Measurements from ENCODE around the gene CLDN19.
"Not testable (repeated sequence)": the region's sequence is repeated elsewhere in the genome, so short reads cannot be mapped to it uniquely, and the experiment has no call there.

Gene CLDN19

DNA sequence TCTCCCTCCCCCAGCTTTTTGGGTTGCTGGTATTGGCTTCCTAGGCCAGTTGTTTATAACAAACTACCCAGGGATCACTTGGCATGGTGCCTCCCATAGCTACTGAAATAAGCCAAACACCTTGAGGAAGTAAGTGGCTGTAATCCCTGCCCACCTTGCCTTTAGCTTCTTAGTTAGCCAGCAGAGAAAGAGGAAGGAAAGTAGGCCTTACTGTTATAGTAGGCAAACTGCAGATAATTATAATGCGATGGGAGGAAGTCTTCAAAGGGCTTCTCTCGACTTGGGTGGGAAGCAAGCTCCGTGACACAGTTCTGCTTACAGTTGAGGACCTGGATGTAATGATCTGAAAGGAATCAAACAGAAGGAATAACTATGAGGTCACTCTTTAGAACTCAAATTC, 18.6 kb upstream of the CLDN19 start:
- DNase-seq: no peak

GRCh38 chr1:42757892-42758275, 17.8 kb upstream of the CLDN19 start:
- DNase-seq: no peak

DNA sequence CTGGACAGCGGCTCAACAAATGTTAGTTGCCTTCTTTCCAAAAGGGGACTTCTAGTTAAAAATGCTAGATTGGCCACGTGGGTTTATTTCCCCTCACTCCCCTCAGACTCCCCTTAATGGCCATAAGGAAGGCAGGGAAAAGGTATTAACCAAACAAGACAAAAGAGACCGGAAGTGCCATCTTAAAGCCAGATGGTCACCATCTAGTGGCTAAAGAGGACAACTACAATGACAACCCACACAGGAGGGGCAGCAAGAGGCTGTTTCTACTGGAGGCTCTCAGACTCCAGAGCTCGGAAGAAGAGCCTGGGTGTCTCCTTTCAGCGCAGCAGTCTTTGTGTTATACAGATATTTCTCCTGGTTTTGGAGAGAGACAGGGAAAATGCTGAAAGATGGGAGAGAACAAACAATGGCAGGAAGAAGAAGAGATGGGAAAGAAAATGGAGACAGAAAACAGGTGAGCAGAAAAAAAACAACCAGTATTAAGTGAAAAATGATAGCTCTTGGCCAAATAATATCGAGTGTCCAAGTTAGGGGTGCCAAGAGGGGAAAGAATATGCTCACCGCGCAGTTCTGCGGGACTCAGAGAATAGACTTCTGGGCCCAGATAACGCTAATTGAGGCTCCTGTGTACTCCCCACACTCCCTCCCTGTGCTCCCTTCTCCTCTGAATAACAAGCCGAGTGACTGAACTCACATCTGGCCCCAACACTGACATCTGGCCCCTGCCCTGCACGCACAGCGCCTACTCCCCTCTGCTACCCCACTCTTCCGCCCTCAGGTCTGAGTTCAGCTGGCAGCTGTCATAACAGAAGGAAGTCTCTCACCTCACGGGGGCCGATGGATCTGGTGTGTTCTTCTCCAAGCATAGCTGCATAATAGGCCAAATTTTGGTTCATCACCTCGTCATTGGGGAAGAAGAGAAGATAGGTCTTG, 17.2 kb upstream of the CLDN19 start:
- DNase-seq: no peak

DNA sequence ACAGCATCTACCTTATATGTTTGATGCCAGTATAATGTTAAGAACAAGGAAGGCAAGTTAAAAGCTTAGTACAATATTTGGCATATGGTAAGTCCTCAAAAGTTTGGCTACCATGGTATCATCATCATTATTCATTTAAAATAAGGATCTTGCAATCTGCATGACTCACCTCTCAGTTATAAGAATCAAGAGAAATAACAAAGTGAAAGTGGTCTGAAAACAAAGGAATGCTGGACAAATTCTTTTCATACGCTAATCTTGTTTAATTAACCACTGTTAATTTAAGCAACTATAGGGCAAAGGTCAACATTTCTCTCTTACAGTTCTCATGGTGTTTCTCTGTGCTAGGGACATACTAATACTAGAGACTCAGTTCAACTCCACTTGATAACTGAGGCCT, 13.0 kb upstream of the CLDN19 start:
- DNase-seq: no peak

GRCh38 chr1:42752284-42752683, 12.2 kb upstream of the CLDN19 start:
- DNase-seq: no peak

DNA sequence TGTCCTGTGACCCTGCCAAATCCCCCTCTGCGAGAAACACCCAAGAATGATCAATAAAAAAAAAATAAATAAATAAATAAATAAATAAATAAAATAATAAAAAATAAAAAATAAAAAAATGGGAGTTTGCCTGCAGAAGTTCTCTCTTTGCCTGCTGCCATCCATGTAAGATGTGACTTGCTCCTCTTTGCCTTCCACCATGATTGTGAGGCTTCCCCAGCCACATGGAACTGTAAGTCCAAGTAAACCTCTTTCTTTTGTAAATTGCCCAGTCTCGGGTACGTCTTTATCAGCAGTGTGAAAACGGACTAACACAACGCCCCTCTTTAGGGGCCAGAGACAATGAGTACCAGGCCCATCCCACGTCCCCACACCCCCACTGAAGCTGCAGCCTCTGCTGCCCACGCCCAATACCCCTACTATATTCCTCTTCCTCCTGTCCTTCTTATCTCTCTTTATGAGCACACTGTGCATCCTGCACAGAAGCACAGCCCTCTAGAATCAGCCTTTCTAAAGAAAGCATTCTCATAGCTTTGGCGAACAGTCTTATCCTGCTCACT, 11.6 kb upstream of the CLDN19 start:
- DNase-seq: not testable (repeated sequence)

GRCh38 chr1:42750041-42750440, 10.0 kb upstream of the CLDN19 start:
- no peak for DNase-seq

GRCh38 chr1:42748461-42749410, 8.7 kb upstream of the CLDN19 start:
- DNase-seq: no peak

GRCh38 chr1:42748021-42748420, 8.0 kb upstream of the CLDN19 start:
- no peak for DNase-seq

GRCh38 chr1:42747125-42747524, 7.1 kb upstream of the CLDN19 start:
- DNase-seq: peak; percentile 61

DNA sequence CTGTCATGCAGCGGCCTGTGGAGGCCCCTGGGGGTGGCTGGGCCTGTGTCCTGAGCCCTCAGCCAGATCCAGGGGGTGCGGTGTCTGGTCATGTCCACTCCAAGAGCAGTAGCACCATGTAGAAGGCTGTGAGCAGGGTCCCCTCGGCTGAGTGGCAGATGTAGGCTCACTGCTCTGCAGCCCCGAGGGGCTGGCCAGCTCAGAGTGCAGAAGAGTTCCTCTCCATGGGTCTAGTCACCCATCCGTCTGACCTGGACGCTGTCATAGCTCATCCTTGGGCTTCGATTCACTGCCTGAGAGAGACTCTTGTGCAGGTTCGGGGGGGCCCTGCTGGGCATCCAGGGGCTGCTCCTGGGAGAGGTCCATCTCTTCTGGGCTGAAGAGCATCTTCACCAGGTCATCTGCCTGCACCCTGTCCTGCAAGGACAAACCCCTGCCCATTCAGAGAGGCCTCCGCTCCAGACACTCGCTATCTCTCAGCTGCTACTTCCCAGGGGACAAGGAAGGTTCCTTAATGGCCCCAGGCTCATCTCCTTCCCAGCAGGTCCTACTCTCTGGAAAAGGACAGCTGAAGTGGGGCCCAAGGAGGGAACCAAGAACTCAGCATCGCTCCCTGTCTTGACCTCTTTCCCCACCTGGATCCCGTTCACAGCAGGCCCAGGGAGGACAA, 6.5 kb upstream of the CLDN19 start:
- DNase-seq: no peak

DNA sequence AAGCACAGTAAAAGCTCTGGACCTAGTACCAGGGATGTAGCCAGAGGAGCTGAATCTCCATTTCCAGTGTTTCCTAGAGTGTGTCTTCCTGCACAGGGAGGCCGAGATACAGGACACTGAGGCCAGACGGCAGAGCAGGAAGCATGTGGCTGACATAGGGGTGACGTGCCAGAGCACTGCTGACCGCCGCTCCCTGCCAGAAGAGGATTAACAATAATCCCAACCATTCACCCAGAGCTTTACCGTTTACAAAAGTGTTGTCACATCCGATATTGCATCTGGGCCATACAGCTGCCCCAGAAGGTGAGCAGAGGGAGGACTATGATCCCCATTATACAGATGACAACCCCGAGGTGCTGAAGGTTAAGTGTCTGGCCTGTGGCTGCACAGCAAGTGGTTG, 5.8 kb upstream of the CLDN19 start:
- no peak for DNase-seq

DNA sequence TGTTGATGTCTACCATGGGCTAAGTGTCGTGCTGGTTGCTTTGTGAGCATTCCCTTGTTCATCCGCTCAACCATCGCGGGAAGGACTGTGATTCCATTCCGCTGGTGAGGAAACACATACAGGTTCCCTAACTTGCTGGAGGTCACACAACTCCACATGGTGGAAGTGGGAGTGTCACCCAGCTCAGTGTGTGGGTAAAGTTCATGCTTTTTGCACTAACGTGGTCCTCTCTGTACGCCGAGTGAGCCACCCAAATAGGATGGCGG, 4.0 kb upstream of the CLDN19 start:
- DNase-seq: no peak

- DNase-seq: no peak
Observed at GRCh38 chr1:42743317-42744147, 3.5 kb upstream of the CLDN19 start.

- DNase-seq: no peak
Observed at GRCh38 chr1:42742617-42743316, 2.7 kb upstream of the CLDN19 start.

DNA sequence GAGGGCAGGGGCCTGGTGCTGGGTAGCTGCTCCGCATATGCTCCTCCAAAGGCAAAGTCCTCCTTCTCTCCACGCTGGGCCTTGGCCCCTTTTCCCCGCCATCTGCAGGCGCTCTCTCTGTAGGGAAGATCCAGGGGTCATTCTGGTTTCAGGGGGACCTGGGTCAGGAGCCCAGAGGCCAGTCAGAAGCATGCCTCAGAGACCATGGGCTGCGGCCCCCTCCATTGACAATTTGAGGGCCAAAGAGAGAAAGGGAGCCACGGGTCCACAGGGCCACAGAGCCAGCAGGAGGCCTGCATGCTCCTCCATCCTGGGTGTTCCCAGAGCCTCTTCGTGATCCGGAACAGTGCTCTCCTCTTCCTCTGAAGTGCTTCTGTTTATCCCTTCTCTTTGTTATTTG, 2.1 kb upstream of the CLDN19 start:
- DNase-seq: no peak

GRCh38 chr1:42741706-42742105, 1.7 kb upstream of the CLDN19 start:
- DNase-seq: no peak

DNA sequence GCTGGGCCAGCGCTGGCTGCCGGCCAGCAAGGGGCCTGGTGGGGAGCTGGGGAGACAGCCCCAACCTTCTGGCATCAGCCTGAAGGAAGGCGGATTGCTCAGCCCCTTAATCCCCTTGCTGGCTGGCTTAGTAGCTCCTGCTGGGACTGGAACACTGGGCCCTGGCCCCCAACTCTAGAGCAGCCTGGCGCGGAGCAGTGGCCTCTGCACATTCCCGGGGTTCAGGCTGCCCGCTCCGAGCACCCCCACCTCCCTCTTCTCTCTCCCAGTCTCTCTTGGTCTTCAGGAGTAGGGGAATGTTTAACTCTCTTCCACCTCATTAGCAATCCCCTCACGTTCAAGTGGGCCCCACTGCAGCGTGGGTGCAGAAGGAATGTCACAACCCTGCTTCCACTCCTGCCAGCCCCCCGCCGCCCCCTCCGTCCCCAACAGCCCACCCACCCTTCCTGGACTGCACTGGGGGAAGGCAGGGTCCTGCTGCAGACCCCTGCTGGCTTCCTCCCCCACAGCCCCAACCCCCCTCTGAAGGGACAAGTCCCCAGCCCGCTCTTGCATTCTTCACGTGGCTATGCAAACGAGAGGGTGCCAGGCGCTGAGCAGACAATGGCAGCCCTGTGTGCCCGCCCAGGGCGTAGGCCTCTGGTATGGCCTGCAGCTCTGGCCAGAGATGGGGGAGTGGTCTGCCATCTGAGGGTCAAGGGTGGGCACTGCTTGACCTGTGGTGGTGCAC, 980 bp upstream of the CLDN19 start:
- no peak for DNase-seq

DNA sequence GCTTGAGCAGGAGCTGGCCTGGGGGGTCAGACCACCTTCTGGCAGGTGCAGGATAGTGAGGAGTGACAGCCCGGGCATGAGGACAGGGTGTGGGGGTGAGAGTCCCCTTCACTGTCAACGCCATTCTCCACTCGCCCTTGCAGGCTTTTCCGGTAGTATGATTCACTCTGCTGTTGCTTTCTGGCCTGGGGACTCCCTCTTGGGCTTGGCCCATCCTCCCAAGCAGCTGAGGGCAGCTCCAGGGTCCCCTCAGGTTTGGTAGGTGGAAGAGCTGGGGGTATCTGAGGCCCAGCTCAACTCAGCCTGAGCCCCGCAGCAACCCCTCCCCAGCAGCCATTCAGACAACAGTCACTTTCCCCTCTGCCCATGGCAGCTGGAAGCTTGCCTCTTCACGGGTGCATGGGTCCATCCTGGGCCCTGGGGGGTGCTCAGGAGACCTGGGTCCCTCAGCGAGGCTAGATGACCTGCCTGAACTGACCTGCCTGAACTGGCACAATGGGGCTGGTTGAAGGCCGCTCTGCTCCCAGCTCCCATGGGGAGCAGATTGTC, 1.3 kb downstream of the CLDN19 start:
- no peak for DNase-seq

GRCh38 chr1:42737986-42738677, 1.9 kb downstream of the CLDN19 start:
- DNase-seq: no peak
